Glomerular visceral epithelial cell (primary cell): Measurements from ENCODE around the gene UCMA.

Experiments
- DNase-seq: peaks from one replicate; pipeline ENCODE4 v3.0.0-alpha.2; 2016; ENCODE audit errors: extremely low spot score

Gene UCMA

DNA sequence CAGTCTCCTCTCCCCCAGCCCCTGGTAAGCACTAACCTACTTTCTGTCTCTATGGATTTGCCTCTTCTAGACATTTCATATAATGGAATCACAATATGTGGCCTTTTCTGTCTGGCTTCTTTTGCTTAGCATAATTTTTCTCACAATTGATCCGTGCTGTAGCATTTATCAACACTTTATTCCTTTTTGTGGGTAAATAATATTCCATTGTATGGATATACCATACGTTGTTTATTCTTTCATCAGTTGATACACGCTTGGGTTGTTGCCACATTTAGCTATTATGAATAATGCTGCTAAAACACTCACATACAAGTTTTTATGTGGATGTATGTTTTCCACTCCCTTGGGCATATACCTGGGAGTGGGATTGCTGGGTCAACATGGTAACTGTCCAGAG, 47.0 kb downstream of the UCMA start:
- no peak for DNase-seq

DNA sequence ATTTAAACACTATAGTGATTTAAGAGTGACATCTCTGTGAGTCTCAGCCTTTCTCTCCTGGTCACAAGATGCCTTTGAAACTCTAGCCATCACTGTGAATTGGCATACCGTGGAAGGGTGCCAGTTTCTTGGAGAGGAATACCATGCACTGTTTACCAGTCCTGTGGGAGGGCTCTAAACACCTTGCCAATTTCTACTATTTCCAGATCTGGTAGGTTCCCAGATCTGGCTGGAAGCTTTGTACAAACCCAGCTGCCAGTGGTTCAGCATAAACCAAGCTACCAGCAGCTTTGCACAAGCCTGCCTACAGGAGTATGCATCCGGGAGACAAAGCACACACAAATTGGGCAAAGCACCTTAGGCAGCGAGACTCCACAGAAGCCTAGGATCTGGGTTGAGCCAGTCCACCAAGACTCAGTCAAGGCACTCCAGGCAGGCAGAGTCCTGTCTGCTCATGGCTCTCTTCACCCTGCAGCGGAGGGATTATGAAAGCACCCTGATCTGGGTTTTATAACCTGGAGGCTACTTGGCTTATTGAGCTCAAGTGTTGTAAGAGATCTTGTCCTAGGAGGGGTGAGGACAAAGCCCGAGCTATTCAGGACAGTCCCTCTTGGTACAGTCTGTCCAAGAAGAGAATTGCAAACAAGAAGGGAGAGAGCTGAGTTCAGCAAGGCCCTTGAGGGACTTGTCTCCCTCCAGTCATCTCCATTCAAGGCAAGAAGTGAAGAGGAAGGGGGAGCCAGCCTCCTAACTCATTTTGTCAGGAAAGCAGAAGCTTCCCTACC, 49.3 kb downstream of the UCMA start:
- DNase-seq = no peak

DNA sequence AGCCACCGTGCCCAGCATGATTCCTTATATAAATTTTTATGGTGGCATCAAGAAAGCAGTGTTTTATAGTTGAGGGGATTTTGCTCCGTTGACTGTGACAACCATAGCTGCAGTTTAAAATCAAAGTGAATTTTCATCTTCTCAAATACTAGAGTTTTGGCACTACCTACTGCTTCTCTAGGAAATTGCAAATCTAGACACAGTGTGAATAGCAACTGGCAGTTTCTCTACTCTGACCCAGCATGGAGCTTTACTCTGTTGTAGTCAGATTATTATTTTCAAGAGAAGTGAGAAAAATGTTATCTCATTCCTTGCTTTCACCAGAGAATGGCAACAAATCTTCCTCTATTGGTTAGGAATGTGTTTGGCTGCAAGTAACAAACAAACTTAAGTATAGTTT, 49.9 kb downstream of the UCMA start:
- DNase-seq = no peak

DNA sequence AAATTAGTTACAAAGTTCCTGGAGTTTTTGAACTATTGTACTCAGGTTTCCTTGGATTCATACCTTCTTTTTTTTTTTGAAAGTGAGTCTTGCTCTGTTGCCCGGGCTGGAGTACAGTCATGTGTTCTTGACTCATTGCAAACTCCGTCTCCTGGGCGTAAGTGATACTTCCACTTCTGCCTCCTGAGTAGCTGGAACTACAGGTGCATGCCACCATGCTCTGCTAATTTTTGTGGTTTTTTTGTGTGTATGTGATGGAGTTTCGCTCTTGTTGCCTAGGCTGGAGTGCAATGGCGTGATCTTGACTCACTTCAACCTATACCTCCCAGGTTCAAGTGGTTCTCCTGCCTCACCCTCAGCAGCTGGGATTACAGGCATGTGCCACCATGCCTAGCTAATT, 50.5 kb downstream of the UCMA start:
- DNase-seq = no peak

DNA sequence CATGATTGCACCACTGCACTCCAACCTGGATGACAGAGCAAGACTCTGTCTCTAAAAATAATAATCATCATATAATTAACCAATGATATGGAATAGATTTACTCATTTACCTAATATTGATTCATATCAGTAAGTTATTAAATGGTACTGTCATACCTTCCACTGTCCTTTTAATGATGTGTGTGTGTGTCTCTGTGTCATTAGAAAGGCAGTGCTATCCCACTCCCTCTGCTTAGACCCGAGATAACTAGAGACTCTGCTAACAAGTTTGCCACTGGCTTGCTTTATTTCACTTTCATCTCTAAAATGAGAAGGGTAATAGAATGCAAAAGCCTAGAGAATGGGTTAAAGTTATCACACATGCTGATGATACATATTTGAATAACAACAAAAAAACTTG, 51.8 kb downstream of the UCMA start:
- DNase-seq = no peak

DNA sequence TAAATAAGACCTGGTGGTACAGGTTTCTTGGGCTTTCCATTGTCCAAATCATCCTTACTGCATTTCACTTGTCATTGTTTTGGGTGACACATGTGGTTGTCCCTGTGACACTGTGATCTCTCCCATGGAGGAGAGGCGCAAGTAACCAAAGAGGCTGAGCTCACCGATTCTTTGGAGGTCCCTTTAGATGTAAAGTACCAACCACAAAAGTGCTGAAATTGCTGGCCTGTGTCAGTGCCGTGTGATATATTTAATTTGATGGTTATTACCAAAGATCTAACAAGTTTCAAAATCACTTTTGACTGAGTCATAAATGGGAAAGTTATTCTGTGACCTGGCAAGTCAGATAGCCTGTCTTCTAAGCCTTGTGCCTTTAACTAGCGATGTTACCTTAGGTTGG, 53.4 kb downstream of the UCMA start:
- DNase-seq = no peak

DNA sequence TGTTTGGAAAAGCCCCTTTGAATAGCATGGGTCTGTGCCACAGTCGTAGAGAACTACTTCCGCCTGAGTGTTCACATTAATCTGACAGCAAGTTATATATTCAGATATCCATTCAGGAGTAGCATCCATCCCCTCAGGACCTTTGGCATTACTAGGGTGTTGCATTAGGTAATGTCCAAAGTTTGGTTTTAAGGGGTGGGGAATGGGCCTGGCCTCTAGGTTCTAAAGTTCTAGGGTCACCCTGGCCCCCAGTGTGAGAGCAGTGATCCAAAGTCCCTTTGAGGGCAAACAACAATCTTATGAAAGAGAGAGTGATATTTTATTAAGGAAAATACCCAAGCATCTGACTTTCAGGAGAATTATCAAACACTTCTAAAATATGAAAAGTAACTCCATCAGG, 60.6 kb downstream of the UCMA start:
- DNase-seq = no peak
